ENCODE measurements around the gene MARCO.

The MARCO gene

GRCh38 chr2:118970396-118971135 lies 28.6 kb downstream of the MARCO start:
- TF ChIP-seq CTCF (IDR thresholded peaks at IDR 0.05): no peak

GRCh38 chr2:118971245-118972122 lies 29.5 kb downstream of the MARCO start:
- no peak for TF ChIP-seq CTCF (IDR thresholded peaks at IDR 0.05)

GRCh38 chr2:118973542-118973951 lies 31.6 kb downstream of the MARCO start:
- no peak for TF ChIP-seq CTCF (IDR thresholded peaks at IDR 0.05)

- no peak for TF ChIP-seq CTCF (IDR thresholded peaks at IDR 0.05)
Measured at GRCh38 chr2:118974103-118974993, 32.4 kb downstream of the MARCO start.

GRCh38 chr2:118975133-118975532 lies 33.1 kb downstream of the MARCO start:
- no peak for TF ChIP-seq CTCF (IDR thresholded peaks at IDR 0.05)

- TF ChIP-seq CTCF (IDR thresholded peaks at IDR 0.05): no peak
Measured at GRCh38 chr2:118978064-118978463, 36.1 kb downstream of the MARCO start.

Measured in LNCAP (cell line).